Hematopoietic multipotent progenitor cell treated with erythropoietin and hydrocortisone succinate and interleukin-3 and kit ligand, for 17 days (in vitro differentiated cells): ENCODE data around the gene SQOR.

Experiments used
- DNase-seq: peaks from one replicate; pipeline ENCODE4 v3.0.0-alpha.2; 2015; ENCODE audit warnings: low spot score

The SQOR gene

DNA sequence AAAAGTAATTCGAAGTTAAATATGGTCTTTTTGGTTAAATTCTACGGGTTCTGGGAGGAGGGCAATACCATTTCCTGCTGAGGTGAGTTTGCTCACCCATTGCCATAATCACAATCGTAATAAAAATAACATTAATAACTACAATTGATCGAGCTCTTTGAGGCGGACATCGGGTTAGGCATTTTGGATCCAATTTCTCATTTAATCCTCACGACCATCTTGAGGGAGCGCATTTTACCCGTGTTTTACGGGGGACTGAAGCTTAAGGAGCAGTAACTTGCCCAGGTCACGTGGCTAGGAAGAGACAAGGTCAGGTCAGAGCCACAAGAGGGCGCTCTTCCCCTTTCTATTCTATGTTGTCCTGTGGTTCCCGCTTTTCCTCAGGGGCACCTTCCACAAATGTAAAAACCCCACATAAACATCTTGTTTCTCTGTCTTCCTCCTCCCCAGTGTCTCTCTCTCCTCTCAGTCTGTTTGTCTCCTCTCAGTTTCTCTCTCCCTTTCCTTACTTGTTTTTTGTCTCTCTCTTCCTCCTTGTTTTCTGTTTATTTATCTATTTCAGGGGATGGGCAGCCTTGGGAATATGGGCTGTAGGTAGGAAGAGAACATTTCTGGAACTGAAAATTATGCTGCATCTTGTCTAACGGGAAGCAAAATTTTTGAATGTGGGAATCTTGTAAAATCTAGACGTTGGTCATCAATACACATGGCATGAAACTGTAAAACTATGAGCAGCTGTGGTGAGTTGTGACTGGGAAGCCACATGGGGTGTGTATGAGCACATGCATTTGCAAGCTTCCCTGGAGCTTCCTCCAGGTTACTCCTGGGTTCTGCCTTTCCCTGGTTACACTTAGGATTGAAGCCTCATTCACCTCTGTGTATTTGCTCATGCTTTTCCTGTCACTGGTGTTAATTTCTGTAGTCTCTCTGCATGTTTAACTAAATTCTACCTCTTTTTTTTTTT lies 71.0 kb downstream of the SQOR start:
- DNase-seq, result peak; percentile 67

DNA sequence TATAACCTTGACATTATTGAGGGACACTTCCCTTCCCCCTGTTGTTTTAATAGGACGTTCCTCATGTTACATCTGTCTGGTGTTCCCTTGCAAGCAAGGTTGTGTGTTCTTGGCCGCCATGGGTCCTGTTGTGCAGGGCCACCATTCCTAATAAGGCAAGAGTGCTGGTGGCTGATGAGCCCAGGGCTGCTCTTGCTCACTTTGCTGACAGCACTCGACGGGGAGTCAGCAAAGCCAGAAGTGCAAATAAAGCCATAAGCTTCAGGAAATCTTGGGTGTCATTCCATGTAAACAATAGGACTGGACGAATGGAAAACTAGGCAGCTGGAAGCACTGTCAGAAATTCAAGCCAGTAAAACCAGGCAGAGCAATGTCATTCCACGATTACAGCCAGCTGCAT lies 75.8 kb downstream of the SQOR start:
- no peak for DNase-seq

DNA sequence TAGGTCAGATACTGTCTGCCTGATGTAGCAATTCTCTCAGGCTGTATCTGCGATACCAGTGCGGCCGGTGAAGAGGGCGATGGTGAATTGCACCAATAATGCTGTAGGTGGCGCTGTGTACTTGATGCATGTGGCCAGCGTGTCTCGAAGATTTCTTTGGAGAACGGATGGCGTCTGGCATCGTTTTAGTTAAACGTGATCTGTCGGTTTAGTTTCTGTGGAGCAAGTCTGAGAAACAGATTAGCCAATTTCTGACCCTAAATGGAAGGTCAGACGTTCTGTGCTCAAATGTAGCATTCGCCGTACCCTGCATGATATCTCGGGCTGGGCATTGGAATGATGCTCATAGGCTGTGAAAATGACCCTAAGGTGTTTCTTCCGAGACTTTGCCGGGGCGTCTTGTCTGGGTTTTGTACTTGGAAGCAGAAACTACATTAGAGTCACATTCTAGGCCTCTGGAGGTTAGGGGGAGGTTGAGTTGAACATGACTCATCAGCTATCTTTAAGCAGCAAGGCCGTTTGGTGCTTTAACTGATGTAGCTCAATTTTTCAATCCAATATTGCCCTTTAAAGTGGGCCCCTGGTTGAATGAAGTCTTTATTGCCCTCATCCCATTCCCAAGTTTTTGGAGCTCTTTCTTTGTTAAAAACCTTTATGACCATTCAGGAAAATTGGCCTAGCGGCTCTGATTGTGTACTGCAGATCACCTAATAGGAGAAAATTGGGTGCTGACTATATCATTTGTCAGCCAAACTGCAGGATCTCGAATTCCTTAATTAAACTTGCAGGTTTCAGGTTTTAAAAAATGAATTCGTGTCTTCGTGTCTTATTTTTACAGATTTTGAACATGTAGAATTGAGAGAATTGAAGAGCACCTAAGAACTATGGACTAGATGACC lies 80.0 kb downstream of the SQOR start:
- DNase-seq, result peak; percentile 23

DNA sequence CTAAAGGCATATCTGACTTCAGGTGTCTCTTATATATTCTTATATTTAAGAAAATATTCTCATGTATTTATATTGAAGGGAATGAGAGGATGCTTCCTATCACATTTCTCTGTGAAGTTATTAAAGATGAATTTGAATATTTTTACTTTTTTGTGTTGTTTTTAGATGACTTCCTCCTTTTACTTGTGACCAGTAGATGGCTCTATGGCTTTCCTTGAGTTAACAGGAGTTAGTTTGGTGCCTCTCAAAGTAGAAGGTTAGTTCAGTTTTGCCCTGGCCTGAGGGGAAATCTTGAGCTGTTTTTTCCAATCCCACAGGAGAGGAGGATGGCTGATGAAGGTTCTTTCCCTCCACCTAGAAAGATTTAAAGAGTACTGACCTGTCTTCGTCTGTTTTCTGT lies 80.7 kb downstream of the SQOR start:
- no peak for DNase-seq

DNA sequence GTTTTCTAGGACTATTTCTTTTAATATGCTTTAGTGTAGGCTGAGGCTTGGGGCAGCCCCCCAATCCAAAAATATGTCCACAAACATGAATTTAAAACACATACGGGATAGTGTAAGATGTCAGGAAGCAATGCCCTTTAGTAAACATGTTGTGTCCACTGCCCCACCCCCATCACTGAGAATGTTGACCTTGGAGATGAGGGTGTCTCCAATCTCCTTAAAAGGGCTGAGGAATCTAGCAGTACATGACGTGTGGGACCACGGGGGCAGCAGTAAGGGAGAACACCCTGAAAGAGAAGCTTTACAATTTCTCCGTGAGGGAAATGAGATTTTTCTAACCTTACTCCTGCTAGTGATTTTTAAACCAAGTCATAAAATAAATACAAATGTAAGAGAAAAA lies 84.7 kb downstream of the SQOR start:
- DNase-seq, result no peak

DNA sequence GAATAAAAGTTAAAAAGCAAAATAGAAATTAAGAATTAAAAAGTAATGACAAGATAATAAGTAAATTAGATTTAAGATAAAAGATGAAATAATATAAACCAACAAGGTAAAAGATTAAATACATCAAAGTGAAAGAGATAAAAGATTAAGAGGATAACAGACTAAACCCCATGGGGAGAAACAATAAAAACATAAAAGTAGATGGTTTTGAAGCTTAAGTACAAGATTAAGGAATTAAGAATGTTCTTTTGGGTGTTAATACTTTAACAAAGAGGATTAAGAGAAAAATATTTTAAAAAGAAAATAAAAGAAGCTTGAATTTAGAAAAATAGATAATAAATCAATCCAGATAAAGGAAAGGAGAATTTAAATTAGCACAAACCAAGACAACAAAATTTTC lies 85.4 kb downstream of the SQOR start:
- no peak for DNase-seq

DNA sequence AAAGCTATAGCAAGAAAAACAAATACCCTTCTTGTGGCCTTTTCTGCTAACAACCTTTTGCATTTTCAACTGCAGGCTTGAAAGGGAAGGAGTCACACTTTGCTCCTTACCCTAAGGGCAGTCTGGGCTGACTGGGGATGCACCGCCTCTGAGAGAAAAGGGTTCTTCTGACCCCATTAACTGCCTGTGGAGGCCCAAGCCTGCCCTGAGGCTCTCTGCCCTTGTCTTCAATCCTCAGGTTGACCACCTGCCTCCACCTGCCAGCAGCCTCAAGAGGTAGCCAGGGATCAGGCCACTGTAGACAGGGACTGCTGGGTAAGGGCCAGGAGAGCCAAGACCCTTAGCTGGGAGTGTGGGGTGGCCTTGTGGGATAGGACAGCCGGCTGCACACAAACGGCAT lies 93.8 kb downstream of the SQOR start:
- no peak for DNase-seq

DNA sequence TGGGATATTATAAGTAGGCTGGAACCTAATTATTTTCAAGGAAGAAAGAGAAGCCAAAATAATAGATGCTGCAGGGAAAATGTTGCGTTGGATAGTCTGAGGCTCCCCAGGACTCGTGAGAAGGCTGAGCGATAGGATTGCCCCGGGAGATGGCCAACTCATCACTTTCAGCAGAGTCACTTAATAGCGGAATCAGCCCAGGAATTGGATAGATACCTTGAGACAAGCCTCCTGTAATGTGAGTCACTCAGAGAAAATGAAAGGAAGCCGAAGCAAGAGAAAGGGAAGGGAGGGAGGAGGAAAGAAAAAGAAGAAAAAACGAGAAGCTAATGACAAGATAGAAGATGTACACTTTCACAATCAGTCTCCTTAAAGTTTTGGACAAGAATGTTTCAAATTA lies 94.3 kb downstream of the SQOR start:
- no peak for DNase-seq

DNA sequence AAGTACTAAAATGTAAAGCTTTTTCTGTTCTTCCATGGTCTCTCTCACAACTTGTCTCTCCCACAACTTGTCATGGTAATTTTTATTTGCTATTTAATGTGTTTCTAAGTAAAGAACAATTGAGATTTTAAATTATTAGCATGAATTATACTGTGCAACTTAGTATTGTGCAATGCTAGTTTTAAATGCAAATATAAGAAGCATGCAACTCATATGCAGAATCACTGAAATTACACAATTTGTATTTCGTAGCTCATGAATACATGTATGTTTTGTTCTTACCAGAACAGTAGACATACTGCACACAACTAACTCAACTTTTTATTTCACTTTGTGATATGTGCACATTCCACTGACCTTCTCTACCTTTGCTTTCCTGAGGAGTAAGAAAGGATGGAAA lies 96.5 kb downstream of the SQOR start:
- no peak for DNase-seq

DNA sequence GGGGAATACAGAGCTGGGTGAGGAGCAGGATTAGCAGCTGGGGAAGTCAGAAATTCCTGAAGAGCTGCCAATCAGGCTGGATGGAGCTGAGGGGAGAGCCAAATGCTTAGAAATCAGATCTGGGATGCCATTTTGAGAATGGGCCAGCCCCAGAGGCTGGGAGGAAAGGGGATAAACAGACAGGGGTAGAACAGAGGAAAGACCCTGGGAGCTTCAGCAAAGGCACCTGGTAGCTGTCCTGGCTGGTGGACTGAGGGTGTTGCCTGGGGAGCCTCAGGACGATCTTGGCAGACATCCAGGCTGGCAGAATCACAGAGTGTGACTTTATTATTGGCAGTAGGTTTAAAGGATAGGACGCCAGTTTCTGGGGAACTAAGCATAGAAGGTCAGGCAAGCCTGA lies 97.8 kb downstream of the SQOR start:
- DNase-seq, result no peak

DNA sequence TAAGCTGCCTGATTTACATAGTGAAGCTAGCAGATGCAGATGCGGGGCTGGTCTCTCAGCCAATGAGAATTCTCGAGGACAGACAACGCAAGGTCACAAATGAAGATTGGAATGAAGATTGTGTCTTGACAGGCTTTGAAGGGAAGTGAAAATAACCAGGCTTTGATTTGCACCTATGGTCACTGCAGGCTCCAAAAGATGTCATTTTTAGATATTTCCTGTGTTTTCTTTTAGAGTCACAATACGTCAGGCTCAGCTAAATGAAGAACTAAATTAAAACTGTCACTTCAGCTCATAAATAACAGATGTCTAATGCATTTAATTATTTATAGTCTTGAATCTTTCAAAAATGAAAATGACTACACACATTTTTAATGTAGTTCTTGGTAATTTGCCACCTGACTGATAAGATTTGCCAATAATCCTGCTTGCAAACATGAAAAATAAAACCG lies 99.5 kb downstream of the SQOR start:
- no peak for DNase-seq
